ENCODE data around the gene GZF1.

DNA sequence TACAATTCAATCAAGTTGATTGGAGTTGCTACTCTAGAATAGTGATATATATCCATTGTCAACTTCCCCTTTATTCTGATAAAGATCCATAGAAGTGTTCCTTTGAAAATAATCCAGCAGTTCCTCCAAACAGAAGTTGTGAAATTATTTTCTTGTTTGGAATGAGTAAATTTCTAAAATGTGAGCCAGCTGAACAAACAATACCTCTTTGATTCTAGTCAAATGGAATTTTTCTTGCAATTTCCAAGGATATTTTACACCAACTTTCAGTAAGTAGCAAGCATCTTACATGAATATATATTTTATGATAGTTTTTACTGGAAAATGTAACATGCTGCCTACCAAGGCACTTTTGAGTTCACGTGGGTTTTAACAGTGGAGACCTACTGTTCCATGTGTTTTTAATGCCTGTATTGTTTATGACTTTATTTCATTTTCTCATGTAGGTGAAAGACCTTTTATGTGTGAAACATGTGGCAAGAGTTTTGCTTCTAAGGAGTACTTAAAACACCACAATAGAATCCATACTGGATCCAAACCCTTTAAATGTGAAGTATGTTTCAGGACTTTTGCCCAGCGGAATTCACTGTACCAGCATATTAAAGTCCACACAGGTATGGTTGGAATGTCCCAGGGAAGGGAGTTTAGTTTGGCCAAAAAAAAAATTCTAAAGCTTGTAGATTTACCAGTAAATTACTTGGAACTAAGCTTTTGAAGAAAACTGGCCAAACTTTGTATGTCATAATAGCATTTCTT lies 6.5 kb downstream of the GZF1 start:
- TF ChIP-seq POLR2A (IDR thresholded peaks at IDR 0.05; ENCODE audit: low read length) (no peak), GATA1 (IDR thresholded peaks at IDR 0.05; ENCODE audit: low read depth, low read length) (no peak)
